ENCODE data around the gene SUPT20HL1.

SUPT20HL1 gene

GRCh38 chrX:24396236-24396930 is 35.9 kb downstream of the SUPT20HL1 start:
- DNase-seq (ENCODE audit: low spot score) (no peak), FAIRE-seq (no peak)

DNA sequence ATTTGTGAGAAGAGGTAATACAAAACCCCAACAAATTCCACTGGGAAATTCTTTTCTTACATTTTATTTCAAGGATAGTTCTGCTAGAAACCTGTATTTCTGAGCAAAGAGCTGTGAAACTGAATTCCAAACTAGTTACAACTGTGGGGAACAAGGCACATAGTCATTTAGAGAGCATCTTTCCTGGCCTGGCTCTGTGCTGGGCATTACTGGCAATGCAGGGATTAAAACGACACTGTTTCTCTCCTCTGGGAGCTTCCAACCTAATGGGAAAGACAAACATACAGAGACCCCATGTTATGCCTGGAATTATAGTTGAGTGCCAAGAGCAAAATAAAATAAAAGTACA is 36.5 kb downstream of the SUPT20HL1 start:
- no peak for DNase-seq (ENCODE audit: low spot score)
- no peak for FAIRE-seq

- no peak for DNase-seq (ENCODE audit: low spot score)
- no peak for FAIRE-seq
Observed at GRCh38 chrX:24398766-24399165, 38.3 kb downstream of the SUPT20HL1 start.

DNA sequence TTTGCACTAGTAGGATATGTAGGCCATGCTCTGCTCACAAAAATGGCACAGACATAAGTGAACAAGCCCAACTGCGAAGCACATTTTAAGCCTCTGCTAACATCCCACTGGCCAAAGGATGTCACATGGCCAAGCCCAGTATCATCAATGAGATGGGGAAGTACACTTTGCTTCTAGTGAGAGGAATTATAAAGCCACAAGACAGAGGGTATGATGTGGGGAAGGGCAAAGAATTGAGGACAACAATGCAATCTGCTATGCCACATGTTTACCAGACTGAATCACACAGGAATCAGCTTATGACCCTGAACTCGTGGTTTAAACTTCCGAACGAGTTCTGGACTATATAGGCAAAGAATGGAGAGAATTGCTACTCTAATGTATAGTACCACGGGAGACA is 39.1 kb downstream of the SUPT20HL1 start:
- FAIRE-seq (no peak), DNase-seq (ENCODE audit: low spot score) (no peak)

DNA sequence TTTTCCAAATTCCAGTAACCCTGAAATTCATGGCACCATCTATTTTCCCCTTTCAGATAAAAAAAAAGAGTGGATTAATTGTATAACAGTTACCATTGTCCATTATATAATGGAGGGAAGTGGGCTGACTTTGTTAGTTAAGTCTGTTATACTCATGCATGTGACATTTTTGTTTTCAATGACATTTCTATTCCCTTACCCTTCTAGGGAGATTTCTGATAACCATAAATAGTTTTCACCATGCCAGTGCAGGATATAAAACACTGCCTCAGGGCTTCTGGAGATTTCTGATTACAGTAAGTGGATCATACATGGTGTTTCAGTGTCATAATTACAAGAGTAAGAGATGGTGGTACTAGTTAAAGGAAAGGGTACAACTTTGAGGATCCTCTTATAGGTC is 45.5 kb downstream of the SUPT20HL1 start:
- FAIRE-seq (no peak), DNase-seq (ENCODE audit: low spot score) (no peak)

All from urothelium cell line (cell line).